SU-DHL-6 (cell line): ENCODE measurements around the gene STAM.

Experiments
- H2AFZ ChIP-seq: fragments of 200-600 bp; sonication (generic); 2 replicates; pipeline ENCODE4 v1.6.1; 2014; ENCODE audit warnings: low read depth, mild to moderate bottlenecking, moderate library complexity, mixed read lengths, antibody characterized with exemption, low read length; ENCODE audit not compliant: severe bottlenecking
- H3F3A ChIP-seq: fragments of 200-600 bp; shearing (Covaris generic); 2 replicates; pipeline ENCODE4 v1.6.0; 2016; ENCODE audit warnings: antibody characterized with exemption, mild to moderate bottlenecking; ENCODE audit not compliant: insufficient read depth
- H3K27ac ChIP-seq: fragments of 200-600 bp; sonication (generic); 2 replicates; pipeline ENCODE4 v1.5.1; 2016; ENCODE audit warnings: low read depth, mild to moderate bottlenecking, low read length, moderate library complexity, mixed read lengths
- H3K27me3 ChIP-seq: fragments of 200-600 bp; sonication (generic), shearing (Covaris generic); 2 replicates; pipeline ENCODE4 v1.6.0; 2014; ENCODE audit warnings: mild to moderate bottlenecking, low read length
- H3K36me3 ChIP-seq: fragments of 200-600 bp; sonication (generic); 2 replicates; pipeline ENCODE4 v1.6.1; 2014; ENCODE audit warnings: mild to moderate bottlenecking, low read length, mixed read lengths
- H3K4me2 ChIP-seq: fragments of 300-600, 200-600 bp; shearing (Covaris generic), sonication (generic); 2 replicates; pipeline ENCODE4 v1.6.0; 2014; ENCODE audit warnings: low read length, low read depth, mild to moderate bottlenecking; ENCODE audit not compliant: poor library complexity, severe bottlenecking
- H3K4me3 ChIP-seq: fragments of 200-600 bp; sonication (generic); 2 replicates; pipeline ENCODE4 v1.5.1; 2014; ENCODE audit warnings: antibody characterized with exemption, low read length, mild to moderate bottlenecking, mixed read lengths; ENCODE audit not compliant: insufficient read depth, poor library complexity, severe bottlenecking
- H3K79me2 ChIP-seq: fragments of 200-600 bp; sonication (generic); 2 replicates; pipeline ENCODE4 v1.6.1; 2014; ENCODE audit warnings: mild to moderate bottlenecking, low read length, moderate library complexity; ENCODE audit not compliant: insufficient read depth
- H3K9ac ChIP-seq: fragments of 200-600 bp; sonication (generic); 2 replicates; pipeline ENCODE4 v1.7.0; 2014; ENCODE audit warnings: mild to moderate bottlenecking, low read length
- H3K9me2 ChIP-seq: fragments of 200-600 bp; sonication (generic); replicated peaks from 2 replicates; pipeline ENCODE4 v1.6.1; 2014; ENCODE audit warnings: low read length; ENCODE audit not compliant: insufficient read depth
- H3K9me3 ChIP-seq: fragments of 200-600 bp; sonication (generic); 2 replicates; pipeline ENCODE4 v1.6.1; 2014; ENCODE audit warnings: low read length, mixed read lengths; ENCODE audit not compliant: insufficient read depth
- H4K20me1 ChIP-seq: fragments of 200-600 bp; sonication (generic); 2 replicates; pipeline ENCODE4 v1.6.1; 2014; ENCODE audit warnings: low read depth, mild to moderate bottlenecking, antibody characterized with exemption, low read length, moderate library complexity, mixed read lengths
- EZH2phosphoT487 ChIP-seq: fragments of 200-600 bp; sonication (generic), shearing (Covaris generic); conservative IDR thresholded peaks from 2 replicates; pipeline ENCODE4 v1.6.1; 2018; ENCODE audit warnings: mild to moderate bottlenecking, antibody characterized with exemption, low read length, moderate library complexity, mixed read lengths
- TF ChIP-seq, protein P1 (sequence below): fragments of 200-600 bp; sonication (generic); IDR thresholded peaks from one replicate; pipeline ENCODE4 v1.5.1; 2017; ENCODE audit warnings: antibody characterized with exemption, mild to moderate bottlenecking, low read length, moderate library complexity; ENCODE audit not compliant: insufficient read depth, poor library complexity, severe bottlenecking

The STAM gene

DNA sequence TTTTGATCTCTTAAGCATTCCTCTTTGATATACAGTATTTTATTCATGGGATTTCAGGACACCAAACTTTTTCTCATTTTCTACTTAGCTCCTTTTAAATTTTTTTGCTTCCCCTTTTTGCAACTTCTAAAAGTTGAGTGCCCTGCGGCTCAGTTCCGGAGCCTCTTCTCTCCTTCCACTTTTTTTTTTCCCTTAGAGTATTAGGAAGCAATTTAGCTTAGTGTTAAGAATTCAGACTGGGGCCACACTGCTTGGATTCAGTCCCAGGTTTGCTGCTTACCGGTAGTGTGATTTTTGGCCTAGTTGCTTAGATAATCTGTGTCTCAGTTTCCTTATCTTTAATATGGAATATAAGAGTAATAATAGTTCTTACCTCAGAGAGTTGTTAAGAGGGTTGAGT is 3.4 kb downstream of the STAM start:
- H3K4me3 ChIP-seq, result no peak overlapping the region
- no peaks in the 10 kb centered on the region for H3K27me3 ChIP-seq
- H3K27ac ChIP-seq, result no peak overlapping the region
- H3F3A ChIP-seq, result no peaks in the 10 kb centered on the region; the same call in 1 of the 2 replicates
- H4K20me1 ChIP-seq, result no peaks in the 10 kb centered on the region
- H3K79me2 ChIP-seq, result peaks cover 96% of the 10 kb centered on the region
- no peaks in the 10 kb centered on the region for H3K9me2 ChIP-seq
- no peak overlapping the region for H3K4me2 ChIP-seq
- H3K36me3 ChIP-seq, result no peaks in the 10 kb centered on the region
- H2AFZ ChIP-seq, result no peak overlapping the region
- no peak overlapping the region for H3K9ac ChIP-seq
- no peak for TF ChIP-seq EZH2phosphoT487
- TF ChIP-seq, protein P1, sequence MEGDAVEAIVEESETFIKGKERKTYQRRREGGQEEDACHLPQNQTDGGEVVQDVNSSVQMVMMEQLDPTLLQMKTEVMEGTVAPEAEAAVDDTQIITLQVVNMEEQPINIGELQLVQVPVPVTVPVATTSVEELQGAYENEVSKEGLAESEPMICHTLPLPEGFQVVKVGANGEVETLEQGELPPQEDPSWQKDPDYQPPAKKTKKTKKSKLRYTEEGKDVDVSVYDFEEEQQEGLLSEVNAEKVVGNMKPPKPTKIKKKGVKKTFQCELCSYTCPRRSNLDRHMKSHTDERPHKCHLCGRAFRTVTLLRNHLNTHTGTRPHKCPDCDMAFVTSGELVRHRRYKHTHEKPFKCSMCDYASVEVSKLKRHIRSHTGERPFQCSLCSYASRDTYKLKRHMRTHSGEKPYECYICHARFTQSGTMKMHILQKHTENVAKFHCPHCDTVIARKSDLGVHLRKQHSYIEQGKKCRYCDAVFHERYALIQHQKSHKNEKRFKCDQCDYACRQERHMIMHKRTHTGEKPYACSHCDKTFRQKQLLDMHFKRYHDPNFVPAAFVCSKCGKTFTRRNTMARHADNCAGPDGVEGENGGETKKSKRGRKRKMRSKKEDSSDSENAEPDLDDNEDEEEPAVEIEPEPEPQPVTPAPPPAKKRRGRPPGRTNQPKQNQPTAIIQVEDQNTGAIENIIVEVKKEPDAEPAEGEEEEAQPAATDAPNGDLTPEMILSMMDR, result no peak
- H3K9me3 ChIP-seq, result no peaks in the 10 kb centered on the region

DNA sequence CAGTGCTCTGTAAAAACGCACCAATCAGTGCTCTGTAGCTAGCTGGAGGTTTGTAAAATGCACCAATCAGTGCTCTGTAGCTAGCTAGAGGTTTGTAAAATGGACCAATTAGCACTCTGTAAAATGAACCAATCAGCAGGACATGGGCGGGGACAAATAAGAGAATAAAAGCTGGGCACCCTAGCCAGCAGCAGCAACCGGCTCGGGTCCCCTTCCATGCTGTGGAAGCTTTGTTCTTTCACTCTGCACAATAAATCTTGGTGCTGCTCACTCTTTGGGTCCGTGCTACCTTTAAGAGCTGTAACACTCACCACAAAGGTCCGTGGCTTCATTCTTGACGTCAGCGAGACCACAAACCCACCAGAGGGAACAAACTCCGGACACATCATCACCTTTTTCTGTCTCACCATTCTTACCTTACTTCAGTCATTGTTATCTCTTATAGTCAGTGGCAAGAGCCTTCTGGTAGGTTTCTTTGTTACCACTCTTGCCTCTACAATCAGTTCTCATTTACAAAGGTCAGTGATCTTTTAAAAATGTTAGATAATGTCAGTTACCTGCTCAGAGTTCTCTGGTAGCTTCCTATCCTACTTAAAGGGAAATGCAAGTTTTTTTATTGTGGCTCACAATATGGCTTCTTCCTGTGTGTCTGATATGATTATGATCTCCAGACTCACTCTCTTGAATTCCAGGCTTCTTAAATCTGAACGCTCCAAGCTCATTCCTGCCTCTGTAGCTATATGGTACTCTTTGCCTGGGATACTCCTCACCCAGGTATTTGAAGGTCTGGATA is 4.5 kb downstream of the STAM start:
- Histone ChIP-seq H3K9me2 (no peaks in the 10 kb centered on the region), H3K27ac (no peak overlapping the region), H4K20me1 (no peaks in the 10 kb centered on the region), H3K9me3 (peaks cover 9% of the 10 kb centered on the region; the same call in 1 of the 2 replicates), H3K79me2 (peaks cover 96% of the 10 kb centered on the region), H3K4me3 (no peak overlapping the region), H3K27me3 (no peaks in the 10 kb centered on the region), H3K36me3 (peaks cover 11% of the 10 kb centered on the region), H3K9ac (no peak overlapping the region), H3K4me2 (no peak overlapping the region), H3F3A (no peaks in the 10 kb centered on the region; the same call in 1 of the 2 replicates), H2AFZ (no peak overlapping the region)
- TF ChIP-seq, protein P1, result no peak
- TF ChIP-seq EZH2phosphoT487, result no peak

DNA sequence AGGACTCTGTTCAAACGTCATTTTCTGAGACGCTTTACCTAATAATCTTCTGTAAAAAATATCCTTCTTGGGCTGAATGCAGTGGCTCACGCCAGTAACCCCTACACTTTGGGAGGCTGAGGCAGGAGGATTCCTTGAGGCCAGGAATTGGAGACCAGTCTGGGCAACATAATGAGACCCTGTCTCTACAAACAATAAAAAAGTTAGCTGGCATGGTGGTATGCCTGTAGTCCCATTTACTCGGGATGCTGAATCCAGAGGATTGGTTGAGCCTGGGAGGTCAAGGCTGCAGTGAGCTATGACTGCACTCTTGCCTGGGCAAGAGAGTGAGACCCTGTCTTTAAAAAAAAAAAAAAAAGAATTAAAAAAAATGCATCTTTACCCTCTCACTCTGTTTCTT is 5.1 kb downstream of the STAM start:
- peaks cover 11% of the 10 kb centered on the region; the same call in 1 of the 2 replicates for H3K9me3 ChIP-seq
- no peak overlapping the region for H3K27ac ChIP-seq
- no peak overlapping the region for H3K9ac ChIP-seq

More for the DNA sequence above, 5.1 kb downstream of the STAM start:
- peaks cover 99% of the 10 kb centered on the region for H3K79me2 ChIP-seq
- TF ChIP-seq, protein P1, result no peak
- no peak for TF ChIP-seq EZH2phosphoT487
- no peak overlapping the region for H3K4me3 ChIP-seq
- H3K9me2 ChIP-seq, result no peaks in the 10 kb centered on the region
- no peak overlapping the region for H2AFZ ChIP-seq
- H4K20me1 ChIP-seq, result 0 out of 2 replicates have a peak, but pooled peaks cover 2% of the 10 kb centered on the region
- H3F3A ChIP-seq, result no peaks in the 10 kb centered on the region; the same call in 1 of the 2 replicates
- peaks cover 13% of the 10 kb centered on the region for H3K36me3 ChIP-seq
- H3K27me3 ChIP-seq, result no peaks in the 10 kb centered on the region
- H3K4me2 ChIP-seq, result no peak overlapping the region
